H1 (cell line): ENCODE measurements around the gene P2RY14. TPM values are rescaled to one million over a fixed set of nuclear protein-coding genes. Genes with fewer than 3 reads are reported as not detected.

Experiments
- EGR1 ChIP-seq: IDR thresholded peaks from 2 replicates; pipeline ENCODE4 v1.6.1; 2011; ENCODE audit warnings: low read depth, low read length, borderline replicate concordance
- EZH2 ChIP-seq: fragments of 200-600 bp; sonication (generic); IDR thresholded peaks from 2 replicates; pipeline ENCODE4 v1.7.1; 2012; ENCODE audit warnings: low read depth, mild to moderate bottlenecking, moderate library complexity, low read length, inconsistent platforms; ENCODE audit not compliant: severe bottlenecking
- polyA plus RNA-seq, 7 experiments: library from polyadenylated mRNA; depleted of rRNA in 3 of 7; stranded (reverse) in 5 of 7; unstranded in 2 of 7; fragments of >200 nt in 5 of 7; fragments of 200-250 nt in 2 of 7; gene quantifications; 1 replicate in 5 of 7; 2 replicates in 1 of 7; 4 replicates in 1 of 7; pipeline versions ENCODE4 v1.2.1 to v1.2.3, GENCODE V29; 2011 to 2013; ENCODE audit warnings: missing spikeins in 2 of 7, mixed read lengths in 2 of 7
- total RNA-seq: library from RNA; stranded (reverse); fragmentation: NEBNext Ultra II Directional; extraction: Animal tissue kit (Norgen Biotek cat#: 25700); gene quantifications from 2 replicates; pipeline ENCODE4 v1.2.1, GENCODE V29; 2021

Gene P2RY14
- total and polyA plus RNA-seq, 2 of the 8 experiments (the other 6 are each of a cell fraction or from before 2014, with no cell fraction given) = not detected

GRCh38 chr3:151213881-151214280 lies 64.5 kb downstream of the P2RY14 start (continued):
- no peak for TF ChIP-seq EZH2
- no peak for TF ChIP-seq EGR1
